H1 (cell line): ENCODE data around the gene SSNA1. TPM values are rescaled to one million over a fixed set of nuclear protein-coding genes. Genes with fewer than 3 reads are reported as not detected.

Experiments used
- CTCF ChIA-PET: fragments of 300-600 bp; sonication (Branson Sonifier 250); formaldehyde crosslinking; loops from one replicate; lab custom pipeline; 2021; ENCODE audit not compliant: partially characterized antibody; lab: Charles Lee
- POLR2A ChIA-PET: fragments of 300-600 bp; sonication (Branson Sonifier 250); formaldehyde crosslinking; loops from one replicate; lab custom pipeline; 2021; ENCODE audit warnings: inconsistent platforms; ENCODE audit not compliant: partially characterized antibody; lab: Charles Lee
- DNase-seq, 2 experiments: peaks; one replicate each; pipeline versions ENCODE4 v3.0.0 to v3.0.0-alpha.2; 2010 to 2022; ENCODE audit warnings: low spot score in 2 of 2, low read depth in 1 of 2, mixed read lengths in 1 of 2
- FAIRE-seq: peaks from 2 replicates; lab custom pipeline; 2011; peaks lifted over from hg19 to GRCh38; lab: Jason Lieb, UNC
- H2AFZ ChIP-seq: 2 replicates; pipeline ENCODE4 v1.8.1; 2012; ENCODE audit warnings: low read length, inconsistent platforms
- H2AK5ac ChIP-seq: 2 replicates; pipeline ENCODE4 v1.6.1; 2013; ENCODE audit warnings: low read depth, low read length
- H2BK120ac ChIP-seq: replicated peaks from 2 replicates; pipeline ENCODE3; 2013; ENCODE audit warnings: low read depth, low read length, inconsistent platforms
- H2BK12ac ChIP-seq: 2 replicates; pipeline ENCODE4 v1.6.1; 2013; ENCODE audit warnings: low read depth, low read length
- H2BK15ac ChIP-seq: 2 replicates; pipeline ENCODE4 v1.6.1; 2013; ENCODE audit warnings: low read length
- H2BK20ac ChIP-seq: 2 replicates; pipeline ENCODE4 v1.6.1; 2013; ENCODE audit warnings: low read length
- H2BK5ac ChIP-seq: 2 replicates; pipeline ENCODE4 v1.6.1; 2013; ENCODE audit warnings: low read depth, low read length
- H3K14ac ChIP-seq: 2 replicates; pipeline ENCODE4 v1.6.1; 2013; ENCODE audit warnings: inconsistent platforms; ENCODE audit not compliant: insufficient read length
- H3K18ac ChIP-seq: 2 replicates; pipeline ENCODE4 v1.6.1; 2013; ENCODE audit warnings: low read length; ENCODE audit errors: extremely low read depth
- H3K23ac ChIP-seq: 2 replicates; pipeline ENCODE4 v1.6.1; 2013; ENCODE audit warnings: inconsistent platforms; ENCODE audit not compliant: insufficient read length
- H3K23me2 ChIP-seq: 2 replicates; pipeline ENCODE4 v1.6.1; 2013; ENCODE audit warnings: low read depth, low read length
- H3K27ac ChIP-seq: 2 replicates; pipeline ENCODE4 v1.6.1; 2011; ENCODE audit warnings: low read depth, low read length, inconsistent platforms
- H3K27me3 ChIP-seq, 4 experiments: replicated peaks in 1 of 4; 1 replicate in 1 of 4; 2 replicates in 3 of 4; pipeline versions ENCODE4 v1.6.1 to v1.8.1; 2011 to 2013; ENCODE audit warnings: low read length in 3 of 4, mild to moderate bottlenecking in 3 of 4, inconsistent platforms in 2 of 4, mixed read lengths in 2 of 4, moderate library complexity in 1 of 4; ENCODE audit not compliant: control insufficient read depth in 3 of 4, insufficient read depth in 3 of 4; ENCODE audit errors: extremely low read depth in 1 of 4
- H3K36me3 ChIP-seq, 4 experiments: 2 replicates each; pipeline versions ENCODE4 v1.6.1 to v1.8.1; 2011 to 2013; ENCODE audit warnings: mild to moderate bottlenecking in 4 of 4, low read length in 3 of 4, moderate library complexity in 2 of 4, control low read depth in 1 of 4, inconsistent platforms in 1 of 4; ENCODE audit not compliant: insufficient read depth in 4 of 4, control insufficient read depth in 2 of 4
- H3K4ac ChIP-seq: replicated peaks from 2 replicates; pipeline ENCODE3; 2013; ENCODE audit warnings: low read length, low read depth, mixed read lengths, inconsistent platforms; ENCODE audit not compliant: insufficient read length
- H3K4me1 ChIP-seq, 4 experiments: replicated peaks in 1 of 4; 1 replicate in 1 of 4; 2 replicates in 3 of 4; pipeline versions ENCODE4 v1.6.1 to v1.8.1; 2011 to 2013; ENCODE audit warnings: low read length in 3 of 4, inconsistent platforms in 2 of 4, mixed read lengths in 1 of 4; ENCODE audit not compliant: insufficient read depth in 4 of 4, control insufficient read depth in 3 of 4
- H3K4me2 ChIP-seq, 2 experiments: 2 replicates each; pipeline versions ENCODE4 v1.6.1 to v1.8.1; 2011 to 2013; ENCODE audit warnings: low read depth in 2 of 2, low read length in 2 of 2, control low read depth in 1 of 2, inconsistent platforms in 1 of 2, mild to moderate bottlenecking in 1 of 2; ENCODE audit not compliant: insufficient read depth in 1 of 2
- H3K4me3 ChIP-seq, 4 experiments: fragments of 200-600, 300-600 bp in 1 of 4; sonication (generic), shearing (Covaris generic), sonication (Bioruptor Twin) in 1 of 4; 2 replicates each; pipeline versions ENCODE4 v1.5.1 to v1.8.1; 2011 to 2016; ENCODE audit warnings: low read length in 4 of 4, low read depth in 3 of 4, control low read depth in 2 of 4, inconsistent platforms in 2 of 4, mild to moderate bottlenecking in 2 of 4, mixed read lengths in 1 of 4, moderate library complexity in 1 of 4; ENCODE audit not compliant: insufficient read depth in 2 of 4; ENCODE audit errors: extremely low read depth in 1 of 4
- H3K56ac ChIP-seq: replicated peaks from 2 replicates; pipeline ENCODE3; 2013; ENCODE audit warnings: low read depth, mild to moderate bottlenecking, mixed read lengths, low read length, inconsistent platforms; ENCODE audit not compliant: insufficient read length
- H3K79me1 ChIP-seq: 2 replicates; pipeline ENCODE4 v1.6.1; 2013; ENCODE audit warnings: low read depth, low read length, control low read depth
- H3K79me2 ChIP-seq, 2 experiments: 2 replicates each; pipeline versions ENCODE4 v1.6.1 to v1.8.1; 2012 to 2013; ENCODE audit warnings: low read length in 2 of 2, mild to moderate bottlenecking in 2 of 2, inconsistent platforms in 1 of 2; ENCODE audit not compliant: insufficient read depth in 2 of 2, control insufficient read depth in 1 of 2
- H3K9ac ChIP-seq, 4 experiments: replicated peaks in 1 of 4; 1 replicate in 1 of 4; 2 replicates in 3 of 4; pipeline versions ENCODE4 v1.6.1 to v1.8.1; 2011 to 2013; ENCODE audit warnings: low read depth in 3 of 4, low read length in 3 of 4, control low read depth in 2 of 4, mild to moderate bottlenecking in 2 of 4, moderate library complexity in 2 of 4, inconsistent platforms in 1 of 4; ENCODE audit errors: extremely low read depth in 1 of 4
- H3K9me3 ChIP-seq, 2 experiments: 2 replicates each; pipeline versions ENCODE4 v1.6.1 to v1.8.1; 2012 to 2013; ENCODE audit warnings: mild to moderate bottlenecking in 2 of 2, moderate library complexity in 2 of 2, control low read depth in 1 of 2, inconsistent platforms in 1 of 2, low read depth in 1 of 2, low read length in 1 of 2, mixed read lengths in 1 of 2; ENCODE audit not compliant: insufficient read depth in 2 of 2
- H4K20me1 ChIP-seq, 2 experiments: replicated peaks in 1 of 2; 2 replicates each; pipeline versions ENCODE3 to v1.8.1; 2011 to 2013; ENCODE audit warnings: inconsistent platforms in 2 of 2, low read length in 2 of 2, mild to moderate bottlenecking in 1 of 2; ENCODE audit not compliant: insufficient read depth in 2 of 2, control insufficient read depth in 1 of 2
- H4K5ac ChIP-seq: 2 replicates; pipeline ENCODE4 v1.6.1; 2013; ENCODE audit warnings: low read length, low read depth, mixed read lengths, inconsistent platforms; ENCODE audit not compliant: insufficient read length
- H4K8ac ChIP-seq: 2 replicates; pipeline ENCODE4 v1.8.0; 2013; ENCODE audit warnings: mild to moderate bottlenecking, moderate library complexity, low read length, inconsistent platforms; ENCODE audit not compliant: insufficient read depth; ENCODE audit errors: extremely low read depth
- H4K91ac ChIP-seq: replicated peaks from 2 replicates; pipeline ENCODE3; 2013; ENCODE audit warnings: low read length, mixed read lengths, inconsistent platforms; ENCODE audit not compliant: insufficient read length
- BACH1 ChIP-seq: IDR thresholded peaks from 2 replicates; pipeline ENCODE4 v1.6.1; 2012; ENCODE audit warnings: low read length, improper control_type of control experiment
- CHD1 ChIP-seq: IDR thresholded peaks from 2 replicates; pipeline ENCODE4 v1.6.1; 2012; ENCODE audit warnings: low read depth, low read length, improper control_type of control experiment
- JUND ChIP-seq: IDR thresholded peaks from 2 replicates; pipeline ENCODE4 v1.6.1; 2011; ENCODE audit warnings: mild to moderate bottlenecking, improper control_type of control experiment, low read length
- MAX ChIP-seq: IDR thresholded peaks from 2 replicates; pipeline ENCODE4 v1.6.1; 2012; ENCODE audit warnings: inconsistent platforms
- WGBS, 2 experiments: shearing (Covaris generic) in 1 of 2; methylation state at CpG; one replicate each; pipeline versions ENCODE4 v1.1.6 to v1.1.7; 2013 to 2015; ENCODE audit warnings: low lambda C conversion rate in 2 of 2, mixed read lengths in 2 of 2, inconsistent platforms in 1 of 2, low coverage in 1 of 2, missing lambda C conversion rate in 1 of 2; ENCODE audit not compliant: insufficient replicate concordance in 2 of 2, insufficient coverage in 1 of 2, insufficient read length in 1 of 2; ENCODE audit errors: extremely low coverage in 1 of 2, missing lambda C conversion rate in 1 of 2; 5-methylcytosine and 5-hydroxymethylcytosine counted together
- polyA plus RNA-seq, 7 experiments: library from polyadenylated mRNA; depleted of rRNA in 3 of 7; stranded (reverse) in 5 of 7; unstranded in 2 of 7; fragments of >200 nt in 5 of 7; fragments of 200-250 nt in 2 of 7; gene quantifications; 1 replicate in 5 of 7; 2 replicates in 1 of 7; 4 replicates in 1 of 7; pipeline versions ENCODE4 v1.2.1 to v1.2.3, GENCODE V29; 2011 to 2013; ENCODE audit warnings: missing spikeins in 2 of 7, mixed read lengths in 2 of 7
- total RNA-seq: library from RNA; stranded (reverse); fragmentation: NEBNext Ultra II Directional; extraction: Animal tissue kit (Norgen Biotek cat#: 25700); gene quantifications from 2 replicates; pipeline ENCODE4 v1.2.1, GENCODE V29; 2021
- TF ChIP-seq, protein P1 (sequence below), 3 experiments: IDR thresholded peaks; 1 replicate in 2 of 3; 2 replicates in 1 of 3; pipeline versions ENCODE4 v1.5.1 to v1.6.1; 2011; ENCODE audit warnings: low read length in 3 of 3, mild to moderate bottlenecking in 3 of 3, inconsistent platforms in 2 of 3, low read depth in 1 of 3, moderate library complexity in 1 of 3; ENCODE audit not compliant: insufficient read depth in 1 of 3; ENCODE audit errors: control extremely low read depth in 1 of 3

The SSNA1 gene
- total and polyA plus RNA-seq, 2 of the 8 experiments (the other 6 are each of a cell fraction or from before 2014, with no cell fraction given), result 87.3 to 157 TPM

DNA sequence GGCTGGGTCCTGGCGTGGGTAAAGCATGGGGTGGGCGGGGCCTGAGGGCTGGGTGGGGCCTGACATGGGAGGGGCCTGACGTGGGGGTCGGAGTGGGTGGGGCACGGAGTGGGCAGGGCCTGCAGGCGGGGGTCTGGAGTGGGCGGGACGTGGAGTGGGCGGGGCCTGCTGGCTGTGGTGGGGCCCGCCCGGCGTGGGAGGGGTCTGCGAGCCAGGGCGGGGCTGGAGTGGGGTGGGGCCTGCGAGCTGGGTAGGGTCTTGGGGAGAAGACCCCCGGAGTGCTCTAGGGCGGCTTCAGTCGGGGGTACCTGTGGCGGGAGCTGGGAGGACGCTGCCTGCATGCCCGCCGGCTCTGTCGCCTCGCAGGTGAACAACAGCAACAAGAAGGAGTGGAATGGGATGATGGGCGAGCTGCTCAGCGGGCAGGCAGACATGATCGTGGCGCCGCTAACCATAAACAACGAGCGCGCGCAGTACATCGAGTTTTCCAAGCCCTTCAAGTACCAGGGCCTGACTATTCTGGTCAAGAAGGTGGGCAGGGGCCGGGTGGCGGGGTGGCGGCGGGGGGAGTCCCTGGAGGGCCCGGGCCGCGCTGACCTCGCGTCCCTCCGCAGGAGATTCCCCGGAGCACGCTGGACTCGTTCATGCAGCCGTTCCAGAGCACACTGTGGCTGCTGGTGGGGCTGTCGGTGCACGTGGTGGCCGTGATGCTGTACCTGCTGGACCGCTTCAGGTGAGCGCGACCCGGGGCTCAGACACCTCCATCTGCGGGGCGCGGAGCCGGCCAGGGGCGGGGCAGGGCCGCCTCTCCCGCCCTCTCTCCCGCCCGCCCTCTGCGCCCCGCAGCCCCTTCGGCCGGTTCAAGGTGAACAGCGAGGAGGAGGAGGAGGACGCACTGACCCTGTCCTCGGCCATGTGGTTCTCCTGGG, 26.7 kb upstream of the SSNA1 start:
- CTCF ChIA-PET, result interaction anchor here (0.9 to 4.0 kb wide), 13 partner anchors 10 to 127 kb away, joined by 3 to 16 read pairs (median 4); partner anchors contain the start of genes CYSRT1, GRIN1 and TMEM210
- no peak overlapping the region for H4K5ac ChIP-seq
- H3K79me2 ChIP-seq, result no peaks in the 10 kb centered on the region
- peak overlapping the region; percentile 29 to 61 (median 32); a peak in 7 of 8 replicates for H3K4me3 ChIP-seq
- POLR2A ChIA-PET, result interaction anchor here (0.6 to 2.9 kb wide), 9 partner anchors 13 to 109 kb away, joined by 3 to 15 read pairs (median 5); partner anchors contain the start of genes NDOR1, SSNA1, TMEM203 and TUBB4B
- H3K9me3 ChIP-seq, result no peaks in the 10 kb centered on the region
- no peak overlapping the region for H2BK20ac ChIP-seq
- H3K27me3 ChIP-seq, result peaks cover 48 to 96% (median 88%) of the 10 kb centered on the region in 4 experiments
- DNase-seq, result peak in 1 of 2 experiments; percentile 76
- H2BK12ac ChIP-seq, result peak overlapping the region; percentile 50; the same call in 1 of the 2 replicates
- H3K4me2 ChIP-seq, result peak overlapping the region; percentile 84 to 90
- peaks cover 0 to 13% (median 6%) of the 10 kb centered on the region in 4 experiments; a peak in 6 of 7 replicates for H3K4me1 ChIP-seq
- no peak overlapping the region for H3K27ac ChIP-seq
- no peak overlapping the region for H4K91ac ChIP-seq
- 9% methylated on average over 16 of the region's 71 CpGs; no CpG with 5 or more reads in 1 of the 2 experiments for WGBS, 2 experiments
- no peak overlapping the region for H2AK5ac ChIP-seq
- H3K36me3 ChIP-seq, result no peaks in the 10 kb centered on the region
- H3K14ac ChIP-seq, result no peak overlapping the region
- H3K18ac ChIP-seq, result no peak overlapping the region
- no peaks in the 10 kb centered on the region; the same call in 1 of the 2 replicates for H3K79me1 ChIP-seq
- H3K56ac ChIP-seq, result no peak overlapping the region
- no peak overlapping the region for H2AFZ ChIP-seq
- H3K23me2 ChIP-seq, result peaks cover 5% of the 10 kb centered on the region; the same call in 1 of the 2 replicates
- H3K4ac ChIP-seq, result no peak overlapping the region
- no peak overlapping the region for H2BK5ac ChIP-seq
- H4K20me1 ChIP-seq, result peaks cover 0 to 19% of the 10 kb centered on the region in 2 experiments
- no peak overlapping the region; the same call in 1 of the 2 replicates for H4K8ac ChIP-seq
- H3K9ac ChIP-seq, result no peak overlapping the region
- no peak overlapping the region for H2BK120ac ChIP-seq
- no peak for FAIRE-seq
- no peak overlapping the region for H3K23ac ChIP-seq
- no peak overlapping the region for H2BK15ac ChIP-seq
- no peak for TF ChIP-seq BACH1
- TF ChIP-seq JUND, result no peak
- no peak for TF ChIP-seq CHD1
- TF ChIP-seq, protein P1, sequence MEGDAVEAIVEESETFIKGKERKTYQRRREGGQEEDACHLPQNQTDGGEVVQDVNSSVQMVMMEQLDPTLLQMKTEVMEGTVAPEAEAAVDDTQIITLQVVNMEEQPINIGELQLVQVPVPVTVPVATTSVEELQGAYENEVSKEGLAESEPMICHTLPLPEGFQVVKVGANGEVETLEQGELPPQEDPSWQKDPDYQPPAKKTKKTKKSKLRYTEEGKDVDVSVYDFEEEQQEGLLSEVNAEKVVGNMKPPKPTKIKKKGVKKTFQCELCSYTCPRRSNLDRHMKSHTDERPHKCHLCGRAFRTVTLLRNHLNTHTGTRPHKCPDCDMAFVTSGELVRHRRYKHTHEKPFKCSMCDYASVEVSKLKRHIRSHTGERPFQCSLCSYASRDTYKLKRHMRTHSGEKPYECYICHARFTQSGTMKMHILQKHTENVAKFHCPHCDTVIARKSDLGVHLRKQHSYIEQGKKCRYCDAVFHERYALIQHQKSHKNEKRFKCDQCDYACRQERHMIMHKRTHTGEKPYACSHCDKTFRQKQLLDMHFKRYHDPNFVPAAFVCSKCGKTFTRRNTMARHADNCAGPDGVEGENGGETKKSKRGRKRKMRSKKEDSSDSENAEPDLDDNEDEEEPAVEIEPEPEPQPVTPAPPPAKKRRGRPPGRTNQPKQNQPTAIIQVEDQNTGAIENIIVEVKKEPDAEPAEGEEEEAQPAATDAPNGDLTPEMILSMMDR (IDR thresholded peaks at IDR 0.05; ENCODE audit: control extremely low read depth in 1 of 3, insufficient read depth in 1 of 3, low read depth in 1 of 3, low read length in 3 of 3), result no peak
- peak; percentile 74 for TF ChIP-seq MAX
